ENCODE data around the gene ISYNA1.

DNA sequence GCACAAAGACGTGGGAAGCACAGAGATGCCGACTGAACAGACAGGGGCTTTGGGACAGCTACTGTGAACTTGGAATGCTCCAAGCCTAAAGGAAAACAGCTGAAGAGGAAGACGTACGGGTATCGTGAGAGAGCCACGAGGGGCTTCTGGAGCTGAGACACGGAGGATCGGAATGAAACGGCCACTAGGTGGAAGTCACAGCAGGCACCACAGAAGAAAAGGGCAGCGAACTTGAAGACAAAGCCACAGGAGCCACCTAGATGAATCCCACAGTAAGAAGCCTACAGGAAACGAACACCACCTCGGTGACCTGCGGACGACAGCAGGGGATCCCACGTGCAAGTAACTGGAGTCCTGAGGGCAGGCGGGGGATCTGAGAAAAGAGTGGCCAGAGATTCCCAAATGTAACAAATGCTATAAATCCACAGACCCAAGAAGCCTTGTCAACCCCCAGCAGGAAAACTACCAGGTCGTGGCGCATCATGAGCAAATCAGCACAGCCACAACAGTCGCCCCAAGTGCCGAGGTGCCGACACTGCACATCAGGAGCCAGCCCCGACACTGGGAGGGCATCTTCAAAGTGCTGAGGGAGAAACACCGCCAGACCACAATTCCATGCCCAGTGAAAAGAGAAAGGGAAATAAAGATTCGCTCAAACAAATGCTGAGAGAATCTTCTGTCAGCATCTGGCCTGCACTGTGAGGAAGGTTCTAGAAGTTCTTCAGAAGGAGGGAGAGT lies 39.3 kb upstream of the ISYNA1 start:
- TF ChIP-seq, protein P1, sequence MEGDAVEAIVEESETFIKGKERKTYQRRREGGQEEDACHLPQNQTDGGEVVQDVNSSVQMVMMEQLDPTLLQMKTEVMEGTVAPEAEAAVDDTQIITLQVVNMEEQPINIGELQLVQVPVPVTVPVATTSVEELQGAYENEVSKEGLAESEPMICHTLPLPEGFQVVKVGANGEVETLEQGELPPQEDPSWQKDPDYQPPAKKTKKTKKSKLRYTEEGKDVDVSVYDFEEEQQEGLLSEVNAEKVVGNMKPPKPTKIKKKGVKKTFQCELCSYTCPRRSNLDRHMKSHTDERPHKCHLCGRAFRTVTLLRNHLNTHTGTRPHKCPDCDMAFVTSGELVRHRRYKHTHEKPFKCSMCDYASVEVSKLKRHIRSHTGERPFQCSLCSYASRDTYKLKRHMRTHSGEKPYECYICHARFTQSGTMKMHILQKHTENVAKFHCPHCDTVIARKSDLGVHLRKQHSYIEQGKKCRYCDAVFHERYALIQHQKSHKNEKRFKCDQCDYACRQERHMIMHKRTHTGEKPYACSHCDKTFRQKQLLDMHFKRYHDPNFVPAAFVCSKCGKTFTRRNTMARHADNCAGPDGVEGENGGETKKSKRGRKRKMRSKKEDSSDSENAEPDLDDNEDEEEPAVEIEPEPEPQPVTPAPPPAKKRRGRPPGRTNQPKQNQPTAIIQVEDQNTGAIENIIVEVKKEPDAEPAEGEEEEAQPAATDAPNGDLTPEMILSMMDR (IDR thresholded peaks at IDR 0.05 in 2 of 3, conservative IDR thresholded peaks at IDR 0.05 in 1 of 3; ENCODE audit: control insufficient read depth in 2 of 3, extremely low read depth in 1 of 3, insufficient read depth in 1 of 3, low read depth in 3 of 3, low read length in 3 of 3), result no peak
- TF ChIP-seq GABPA (IDR thresholded peaks at IDR 0.05; ENCODE audit: low read depth) (no peak), JUNB (IDR thresholded peaks at IDR 0.05) (no peak), CHD2 (IDR thresholded peaks at IDR 0.05; ENCODE audit: borderline replicate concordance, low read depth, low read length) (no peak), RAD51 (IDR thresholded peaks at IDR 0.05) (no peak), ZNF384 (IDR thresholded peaks at IDR 0.05; ENCODE audit: borderline replicate concordance, low read depth, low read length) (no peak)
- TF ChIP-seq, protein P2, sequence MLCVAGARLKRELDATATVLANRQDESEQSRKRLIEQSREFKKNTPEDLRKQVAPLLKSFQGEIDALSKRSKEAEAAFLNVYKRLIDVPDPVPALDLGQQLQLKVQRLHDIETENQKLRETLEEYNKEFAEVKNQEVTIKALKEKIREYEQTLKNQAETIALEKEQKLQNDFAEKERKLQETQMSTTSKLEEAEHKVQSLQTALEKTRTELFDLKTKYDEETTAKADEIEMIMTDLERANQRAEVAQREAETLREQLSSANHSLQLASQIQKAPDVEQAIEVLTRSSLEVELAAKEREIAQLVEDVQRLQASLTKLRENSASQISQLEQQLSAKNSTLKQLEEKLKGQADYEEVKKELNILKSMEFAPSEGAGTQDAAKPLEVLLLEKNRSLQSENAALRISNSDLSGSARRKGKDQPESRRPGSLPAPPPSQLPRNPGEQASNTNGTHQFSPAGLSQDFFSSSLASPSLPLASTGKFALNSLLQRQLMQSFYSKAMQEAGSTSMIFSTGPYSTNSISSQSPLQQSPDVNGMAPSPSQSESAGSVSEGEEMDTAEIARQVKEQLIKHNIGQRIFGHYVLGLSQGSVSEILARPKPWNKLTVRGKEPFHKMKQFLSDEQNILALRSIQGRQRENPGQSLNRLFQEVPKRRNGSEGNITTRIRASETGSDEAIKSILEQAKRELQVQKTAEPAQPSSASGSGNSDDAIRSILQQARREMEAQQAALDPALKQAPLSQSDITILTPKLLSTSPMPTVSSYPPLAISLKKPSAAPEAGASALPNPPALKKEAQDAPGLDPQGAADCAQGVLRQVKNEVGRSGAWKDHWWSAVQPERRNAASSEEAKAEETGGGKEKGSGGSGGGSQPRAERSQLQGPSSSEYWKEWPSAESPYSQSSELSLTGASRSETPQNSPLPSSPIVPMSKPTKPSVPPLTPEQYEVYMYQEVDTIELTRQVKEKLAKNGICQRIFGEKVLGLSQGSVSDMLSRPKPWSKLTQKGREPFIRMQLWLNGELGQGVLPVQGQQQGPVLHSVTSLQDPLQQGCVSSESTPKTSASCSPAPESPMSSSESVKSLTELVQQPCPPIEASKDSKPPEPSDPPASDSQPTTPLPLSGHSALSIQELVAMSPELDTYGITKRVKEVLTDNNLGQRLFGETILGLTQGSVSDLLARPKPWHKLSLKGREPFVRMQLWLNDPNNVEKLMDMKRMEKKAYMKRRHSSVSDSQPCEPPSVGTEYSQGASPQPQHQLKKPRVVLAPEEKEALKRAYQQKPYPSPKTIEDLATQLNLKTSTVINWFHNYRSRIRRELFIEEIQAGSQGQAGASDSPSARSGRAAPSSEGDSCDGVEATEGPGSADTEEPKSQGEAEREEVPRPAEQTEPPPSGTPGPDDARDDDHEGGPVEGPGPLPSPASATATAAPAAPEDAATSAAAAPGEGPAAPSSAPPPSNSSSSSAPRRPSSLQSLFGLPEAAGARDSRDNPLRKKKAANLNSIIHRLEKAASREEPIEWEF (IDR thresholded peaks at IDR 0.05; ENCODE audit: insufficient replicate concordance, low read depth, low read length), result no peak
